DOHH2 (cell line): ENCODE data around the gene CDK18.

Source experiments
- H3F3A ChIP-seq: fragments of 200-600 bp; sonication (generic), shearing (Covaris generic); 2 replicates; pipeline ENCODE4 v1.6.0; 2016; ENCODE audit warnings: antibody characterized with exemption, mild to moderate bottlenecking; ENCODE audit not compliant: control insufficient read depth, insufficient read depth
- H3K27ac ChIP-seq: fragments of 200-600 bp; sonication (generic); 2 replicates; pipeline ENCODE4 v1.5.1; 2014; ENCODE audit warnings: low read depth, mild to moderate bottlenecking, low read length, moderate library complexity
- H3K27me3 ChIP-seq: fragments of 200-600 bp; sonication (generic); 2 replicates; pipeline ENCODE4 v1.6.1; 2014; ENCODE audit warnings: mild to moderate bottlenecking, low read length, mixed read lengths; ENCODE audit not compliant: control insufficient read depth
- H3K36me3 ChIP-seq: fragments of 200-600 bp; sonication (generic); 2 replicates; pipeline ENCODE4 v1.6.1; 2014; ENCODE audit warnings: mild to moderate bottlenecking, low read length, moderate library complexity, mixed read lengths; ENCODE audit not compliant: control insufficient read depth
- H3K4me1 ChIP-seq: fragments of 200-600 bp; sonication (generic); 2 replicates; pipeline ENCODE4 v1.6.1; 2014; ENCODE audit warnings: mild to moderate bottlenecking, low read length, mixed read lengths; ENCODE audit not compliant: control insufficient read depth
- H3K4me2 ChIP-seq: fragments of 200-600 bp; sonication (generic); 2 replicates; pipeline ENCODE4 v1.6.0; 2014; ENCODE audit warnings: mild to moderate bottlenecking, low read length, moderate library complexity
- H3K4me3 ChIP-seq: fragments of 200-600 bp; sonication (generic); 2 replicates; pipeline ENCODE4 v1.5.1; 2014; ENCODE audit warnings: mild to moderate bottlenecking, low read length, mixed read lengths
- H3K79me2 ChIP-seq: fragments of 200-600 bp; sonication (generic); 2 replicates; pipeline ENCODE4 v1.6.1; 2014; ENCODE audit warnings: mild to moderate bottlenecking, low read length, mixed read lengths; ENCODE audit not compliant: control insufficient read depth
- H3K9me2 ChIP-seq: fragments of 200-600 bp; sonication (generic); replicated peaks from 2 replicates; pipeline ENCODE4 v1.6.1; 2014; ENCODE audit warnings: mild to moderate bottlenecking, low read length, mixed read lengths; ENCODE audit not compliant: control insufficient read depth
- H3K9me3 ChIP-seq: fragments of 200-600 bp; sonication (generic); 2 replicates; pipeline ENCODE4 v1.6.1; 2014; ENCODE audit warnings: antibody characterized with exemption, low read length, mixed read lengths; ENCODE audit not compliant: control insufficient read depth, insufficient read depth
- H4K20me1 ChIP-seq: fragments of 200-600 bp; sonication (generic); 2 replicates; pipeline ENCODE4 v1.6.0; 2014; ENCODE audit warnings: low read depth, mild to moderate bottlenecking, antibody characterized with exemption, low read length, moderate library complexity; ENCODE audit not compliant: control insufficient read depth, insufficient read depth
- EZH2phosphoT487 ChIP-seq: fragments of 200-600 bp; sonication (generic); IDR thresholded peaks from 2 replicates; pipeline ENCODE4 v1.6.1; 2017; ENCODE audit warnings: borderline replicate concordance, mild to moderate bottlenecking, antibody characterized with exemption, low read length, moderate library complexity, mixed read lengths
- TF ChIP-seq, protein P1 (sequence below): fragments of 200-600 bp; sonication (generic); IDR thresholded peaks from one replicate; pipeline ENCODE4 v1.5.1; 2014; ENCODE audit warnings: antibody characterized with exemption, mild to moderate bottlenecking, low read depth, low read length; ENCODE audit not compliant: poor library complexity, severe bottlenecking

CDK18 gene

GRCh38 chr1:205500240-205501233, 3.9 kb upstream of the CDK18 start:
- no peaks in the 10 kb centered on the region for H3K9me2 ChIP-seq
- H3K4me2 ChIP-seq, result no peak overlapping the region
- no peak overlapping the region for H3K27ac ChIP-seq
- no peaks in the 10 kb centered on the region for H3F3A ChIP-seq
- H3K36me3 ChIP-seq, result no peaks in the 10 kb centered on the region
- no peaks in the 10 kb centered on the region for H3K9me3 ChIP-seq
- H3K4me1 ChIP-seq, result peaks cover 17% of the 10 kb centered on the region
- 0 out of 2 replicates have a peak, but pooled peaks cover 3% of the 10 kb centered on the region for H4K20me1 ChIP-seq
- TF ChIP-seq EZH2phosphoT487, result no peak
- TF ChIP-seq, protein P1, sequence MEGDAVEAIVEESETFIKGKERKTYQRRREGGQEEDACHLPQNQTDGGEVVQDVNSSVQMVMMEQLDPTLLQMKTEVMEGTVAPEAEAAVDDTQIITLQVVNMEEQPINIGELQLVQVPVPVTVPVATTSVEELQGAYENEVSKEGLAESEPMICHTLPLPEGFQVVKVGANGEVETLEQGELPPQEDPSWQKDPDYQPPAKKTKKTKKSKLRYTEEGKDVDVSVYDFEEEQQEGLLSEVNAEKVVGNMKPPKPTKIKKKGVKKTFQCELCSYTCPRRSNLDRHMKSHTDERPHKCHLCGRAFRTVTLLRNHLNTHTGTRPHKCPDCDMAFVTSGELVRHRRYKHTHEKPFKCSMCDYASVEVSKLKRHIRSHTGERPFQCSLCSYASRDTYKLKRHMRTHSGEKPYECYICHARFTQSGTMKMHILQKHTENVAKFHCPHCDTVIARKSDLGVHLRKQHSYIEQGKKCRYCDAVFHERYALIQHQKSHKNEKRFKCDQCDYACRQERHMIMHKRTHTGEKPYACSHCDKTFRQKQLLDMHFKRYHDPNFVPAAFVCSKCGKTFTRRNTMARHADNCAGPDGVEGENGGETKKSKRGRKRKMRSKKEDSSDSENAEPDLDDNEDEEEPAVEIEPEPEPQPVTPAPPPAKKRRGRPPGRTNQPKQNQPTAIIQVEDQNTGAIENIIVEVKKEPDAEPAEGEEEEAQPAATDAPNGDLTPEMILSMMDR, result no peak
- peaks cover 22% of the 10 kb centered on the region for H3K27me3 ChIP-seq
- H3K79me2 ChIP-seq, result no peaks in the 10 kb centered on the region
- no peak overlapping the region for H3K4me3 ChIP-seq

DNA sequence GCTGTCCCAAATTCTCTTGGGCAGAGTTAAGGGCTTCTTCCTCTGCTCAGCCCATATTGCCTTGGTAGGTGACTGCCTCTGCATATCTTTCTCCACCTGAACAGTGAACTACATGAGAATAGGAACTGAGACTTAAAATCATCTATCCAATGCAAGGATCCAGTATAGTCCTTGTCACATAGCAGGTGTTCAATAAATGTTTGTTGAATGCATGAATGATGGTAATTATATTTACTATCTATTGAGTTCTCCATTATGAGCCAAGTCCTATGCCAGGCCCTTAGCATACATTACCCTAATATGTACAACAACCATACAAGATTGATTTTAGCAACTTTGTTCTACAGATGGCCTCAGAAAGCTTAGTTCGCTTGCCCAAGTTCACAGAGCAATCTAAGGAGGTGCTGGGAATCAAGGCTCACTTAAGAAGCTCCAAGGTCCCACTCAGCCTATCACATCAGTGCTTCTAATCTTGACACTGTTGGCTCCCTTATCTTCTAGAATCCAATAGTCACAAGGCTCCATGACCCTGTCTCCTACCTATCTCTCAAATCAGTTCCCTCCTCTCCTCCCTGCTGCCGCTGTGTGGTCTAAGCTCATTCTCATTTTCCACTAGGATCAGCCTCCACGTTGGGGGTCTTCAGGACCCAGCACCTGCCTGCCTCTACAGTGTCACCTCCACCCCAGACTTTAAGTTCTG, 2.2 kb upstream of the CDK18 start:
- Histone ChIP-seq H3K9me2 (no peaks in the 10 kb centered on the region), H4K20me1 (peaks cover 7% of the 10 kb centered on the region; the same call in 1 of the 2 replicates), H3F3A (no peaks in the 10 kb centered on the region), H3K9me3 (no peaks in the 10 kb centered on the region), H3K27ac (no peak overlapping the region), H3K36me3 (no peaks in the 10 kb centered on the region), H3K4me3 (no peak overlapping the region), H3K27me3 (peaks cover 31% of the 10 kb centered on the region), H3K4me2 (no peak overlapping the region), H3K4me1 (peaks cover 19% of the 10 kb centered on the region), H3K79me2 (no peaks in the 10 kb centered on the region)
- TF ChIP-seq, protein P1, result no peak
- TF ChIP-seq EZH2phosphoT487, result no peak

DNA sequence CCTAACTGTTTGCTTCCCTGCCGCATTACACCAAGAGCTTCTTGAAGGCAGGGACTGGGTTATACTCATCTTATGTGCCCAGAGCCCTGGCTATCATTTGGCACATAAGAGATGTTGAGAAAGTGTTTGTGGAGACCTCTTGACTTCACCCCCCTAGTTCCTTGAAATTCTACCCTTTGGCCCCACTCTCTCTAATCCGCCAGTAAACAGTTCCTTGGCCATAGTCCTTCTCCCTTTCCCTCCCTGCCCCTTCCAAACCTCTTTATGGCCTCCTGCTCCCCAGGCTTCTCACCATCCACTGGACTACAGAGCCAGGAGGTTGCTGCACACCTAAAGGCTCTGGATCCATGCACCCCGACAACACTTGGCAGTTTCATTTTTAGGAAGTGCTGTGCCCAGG, 1.5 kb upstream of the CDK18 start:
- no peak overlapping the region for H3K27ac ChIP-seq
- peaks cover 31% of the 10 kb centered on the region for H3K27me3 ChIP-seq
- no peak overlapping the region for H3K4me2 ChIP-seq
- no peaks in the 10 kb centered on the region for H3K9me2 ChIP-seq
- no peaks in the 10 kb centered on the region for H3K79me2 ChIP-seq
- H3K4me1 ChIP-seq, result peaks cover 19% of the 10 kb centered on the region
- no peaks in the 10 kb centered on the region for H3F3A ChIP-seq
- no peaks in the 10 kb centered on the region for H3K9me3 ChIP-seq
- no peak overlapping the region for H3K4me3 ChIP-seq
- H3K36me3 ChIP-seq, result no peaks in the 10 kb centered on the region
- no peak for TF ChIP-seq EZH2phosphoT487
- TF ChIP-seq, protein P1, result no peak
- H4K20me1 ChIP-seq, result peaks cover 7% of the 10 kb centered on the region; the same call in 1 of the 2 replicates
